PFSK-1 (cell line): ENCODE results near the gene DNAAF1.

ENCODE experiments used
- FOXP2 ChIP-seq: optimal IDR thresholded peaks from 2 replicates; pipeline ENCODE3; 2011; ENCODE audit warnings: borderline replicate concordance, control low read depth, inconsistent platforms; ENCODE audit not compliant: insufficient read depth; ENCODE audit errors: extremely low read length, extremely low read depth
- POLR2AphosphoS5 ChIP-seq: IDR thresholded peaks from 2 replicates; pipeline ENCODE4 v1.6.1; 2012; ENCODE audit warnings: low read depth, mild to moderate bottlenecking, control low read depth, low read length, moderate library complexity
- SIN3A ChIP-seq: IDR thresholded peaks from 2 replicates; pipeline ENCODE4 v1.6.1; 2012; ENCODE audit warnings: mild to moderate bottlenecking, low read length, moderate library complexity, borderline replicate concordance; ENCODE audit not compliant: insufficient read depth
- TAF1 ChIP-seq: IDR thresholded peaks from 2 replicates; pipeline ENCODE4 v1.6.1; 2012; ENCODE audit warnings: low read length, control low read depth, borderline replicate concordance; ENCODE audit not compliant: insufficient read depth
- TF ChIP-seq, protein P1 (sequence below), 2 experiments: IDR thresholded peaks; 2 replicates each; pipeline versions ENCODE4 v1.6.1 to v1.8.0; 2011 to 2012; ENCODE audit warnings: low read depth in 2 of 2, low read length in 2 of 2, control low read depth in 1 of 2, inconsistent platforms in 1 of 2, mild to moderate bottlenecking in 1 of 2, moderate library complexity in 1 of 2; ENCODE audit not compliant: insufficient read depth in 1 of 2

DNA sequence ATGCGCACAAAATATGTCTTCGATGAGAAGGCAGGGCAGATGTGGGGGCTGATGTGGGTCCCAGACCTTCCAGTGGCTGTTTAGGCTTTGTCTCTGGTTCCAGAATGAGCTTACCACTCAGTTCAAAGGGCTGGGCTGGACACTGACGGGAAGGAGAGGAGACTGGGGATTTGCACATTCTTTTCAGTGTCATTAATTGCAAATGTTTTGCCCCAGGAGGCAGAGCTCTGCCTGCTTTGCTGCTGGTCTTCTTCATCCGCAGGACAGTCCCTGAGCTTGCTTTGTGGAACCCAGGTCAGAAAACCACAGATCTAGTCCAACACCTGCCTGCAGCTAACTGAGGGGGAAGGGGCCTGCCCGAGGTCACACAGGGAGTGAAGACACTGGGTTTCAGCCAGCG lies 73.8 kb downstream of the DNAAF1 start:
- no peak for TF ChIP-seq TAF1
- TF ChIP-seq, protein P1, sequence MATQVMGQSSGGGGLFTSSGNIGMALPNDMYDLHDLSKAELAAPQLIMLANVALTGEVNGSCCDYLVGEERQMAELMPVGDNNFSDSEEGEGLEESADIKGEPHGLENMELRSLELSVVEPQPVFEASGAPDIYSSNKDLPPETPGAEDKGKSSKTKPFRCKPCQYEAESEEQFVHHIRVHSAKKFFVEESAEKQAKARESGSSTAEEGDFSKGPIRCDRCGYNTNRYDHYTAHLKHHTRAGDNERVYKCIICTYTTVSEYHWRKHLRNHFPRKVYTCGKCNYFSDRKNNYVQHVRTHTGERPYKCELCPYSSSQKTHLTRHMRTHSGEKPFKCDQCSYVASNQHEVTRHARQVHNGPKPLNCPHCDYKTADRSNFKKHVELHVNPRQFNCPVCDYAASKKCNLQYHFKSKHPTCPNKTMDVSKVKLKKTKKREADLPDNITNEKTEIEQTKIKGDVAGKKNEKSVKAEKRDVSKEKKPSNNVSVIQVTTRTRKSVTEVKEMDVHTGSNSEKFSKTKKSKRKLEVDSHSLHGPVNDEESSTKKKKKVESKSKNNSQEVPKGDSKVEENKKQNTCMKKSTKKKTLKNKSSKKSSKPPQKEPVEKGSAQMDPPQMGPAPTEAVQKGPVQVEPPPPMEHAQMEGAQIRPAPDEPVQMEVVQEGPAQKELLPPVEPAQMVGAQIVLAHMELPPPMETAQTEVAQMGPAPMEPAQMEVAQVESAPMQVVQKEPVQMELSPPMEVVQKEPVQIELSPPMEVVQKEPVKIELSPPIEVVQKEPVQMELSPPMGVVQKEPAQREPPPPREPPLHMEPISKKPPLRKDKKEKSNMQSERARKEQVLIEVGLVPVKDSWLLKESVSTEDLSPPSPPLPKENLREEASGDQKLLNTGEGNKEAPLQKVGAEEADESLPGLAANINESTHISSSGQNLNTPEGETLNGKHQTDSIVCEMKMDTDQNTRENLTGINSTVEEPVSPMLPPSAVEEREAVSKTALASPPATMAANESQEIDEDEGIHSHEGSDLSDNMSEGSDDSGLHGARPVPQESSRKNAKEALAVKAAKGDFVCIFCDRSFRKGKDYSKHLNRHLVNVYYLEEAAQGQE (IDR thresholded peaks at IDR 0.05; ENCODE audit: insufficient read depth in 1 of 2, low read depth in 2 of 2, low read length in 2 of 2): no peak
- no peak for TF ChIP-seq POLR2AphosphoS5
- no peak for TF ChIP-seq SIN3A
- no peak for TF ChIP-seq FOXP2
